ENCODE data around the gene DUSP9. TPM values are rescaled to one million over a fixed set of nuclear protein-coding genes. Genes with fewer than 3 reads are reported as not detected.

DUSP9 gene
- total and polyA plus RNA-seq, 10 of the 15 experiments (the other 5 are each of a cell fraction or from before 2014, with no cell fraction given): 0.10 TPM; not detected in 9

DNA sequence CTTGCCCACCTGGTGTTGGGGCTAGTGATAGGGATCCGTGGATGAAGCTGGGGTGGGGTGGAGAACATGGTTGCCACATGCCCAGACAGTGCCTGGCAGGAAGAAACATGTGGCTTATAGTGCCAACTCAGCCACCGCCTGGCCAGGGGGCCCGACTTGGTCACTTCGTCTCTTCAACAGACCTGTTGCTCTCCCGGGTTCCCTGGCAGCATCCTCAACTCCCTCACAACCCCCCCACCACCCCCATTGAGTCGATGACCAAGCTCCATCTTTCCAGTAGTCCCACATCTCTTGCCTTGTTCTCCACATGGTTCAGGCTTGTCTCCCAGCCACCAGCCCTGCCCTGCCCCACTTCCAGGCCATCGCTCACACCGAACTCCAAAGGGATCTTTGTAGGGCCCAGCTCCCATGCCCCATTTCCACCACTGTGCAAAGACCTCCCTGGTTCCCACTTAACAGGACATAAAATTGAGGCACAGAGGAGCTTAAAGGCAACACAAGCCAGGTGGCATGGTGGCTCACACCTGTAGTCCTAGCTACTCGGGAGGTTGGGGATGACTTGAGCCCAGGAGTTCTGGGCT is 18.8 kb downstream of the DUSP9 start:
- H2AFZ ChIP-seq (ENCODE audit: control insufficient read depth, low read depth, low read length): no peak overlapping the region
- intact Hi-C loops (cut with micrococcal nuclease; ENCODE audit: unreplicated experiment): loop anchor here (5.0 kb wide), 1 partner anchor 54 kb away; no protein-coding TSS in a partner anchor
- H3K4me3 ChIP-seq: no peak overlapping the region
- no peaks in the 10 kb centered on the region for H4K20me1 ChIP-seq (ENCODE audit: control insufficient read depth, insufficient read depth)
- RAD21 ChIA-PET (ENCODE audit: unreplicated experiment): interaction anchor here (3.7 kb wide), 1 partner anchor 126 kb away, joined by 26 read pairs; no protein-coding TSS in a partner anchor
- H3K79me2 ChIP-seq (ENCODE audit: control insufficient read depth, insufficient read depth, low read length): no peaks in the 10 kb centered on the region
- FAIRE-seq: no peak
- H3K4me1 ChIP-seq (ENCODE audit: control insufficient read depth, insufficient read depth, low read length): no peaks in the 10 kb centered on the region
- H3K27ac ChIP-seq (ENCODE audit: control insufficient read depth, insufficient read depth): no peak overlapping the region
- H3K27me3 ChIP-seq (replicated peaks in 1 of 2; ENCODE audit: control insufficient read depth in 2 of 2, insufficient read depth in 2 of 2, low read length in 1 of 2): no peaks in the 10 kb centered on the region
- 38% methylated on average over 9 of the region's 9 CpGs for WGBS (ENCODE audit: insufficient coverage, insufficient replicate concordance, low lambda C conversion rate, missing lambda C conversion rate)
- SMC1A ChIA-PET (ENCODE audit: uncharacterized antibody, unreplicated experiment): interaction anchor here (0.9 kb wide), 1 partner anchor 83 kb away, joined by 3 read pairs; no protein-coding TSS in a partner anchor
- CTCF ChIA-PET: interaction anchor here (1.0 to 3.8 kb wide), 5 partner anchors 9 to 126 kb away, joined by 3 to 28 read pairs (median 4); no protein-coding TSS in a partner anchor
- ATAC-seq: no peak
- H3K9me3 ChIP-seq (replicated peaks; ENCODE audit: control insufficient read depth, insufficient read depth, low read length): no peaks in the 10 kb centered on the region; the same call in 2 of the 3 replicates
- BruUV-seq (replicated peaks): no TSS peak
- H3K9ac ChIP-seq (ENCODE audit: control insufficient read depth, insufficient read depth, low read length): no peak overlapping the region
- POLR2A ChIA-PET: no interaction called here
- in situ Hi-C loops (cut with MboI): no loop called here
- DNase-seq (ENCODE audit: low read depth, low spot score): no peak
- TF ChIP-seq SMAD5 (IDR thresholded peaks at IDR 0.05; ENCODE audit: low read depth): no peak
- TF ChIP-seq, protein P1, sequence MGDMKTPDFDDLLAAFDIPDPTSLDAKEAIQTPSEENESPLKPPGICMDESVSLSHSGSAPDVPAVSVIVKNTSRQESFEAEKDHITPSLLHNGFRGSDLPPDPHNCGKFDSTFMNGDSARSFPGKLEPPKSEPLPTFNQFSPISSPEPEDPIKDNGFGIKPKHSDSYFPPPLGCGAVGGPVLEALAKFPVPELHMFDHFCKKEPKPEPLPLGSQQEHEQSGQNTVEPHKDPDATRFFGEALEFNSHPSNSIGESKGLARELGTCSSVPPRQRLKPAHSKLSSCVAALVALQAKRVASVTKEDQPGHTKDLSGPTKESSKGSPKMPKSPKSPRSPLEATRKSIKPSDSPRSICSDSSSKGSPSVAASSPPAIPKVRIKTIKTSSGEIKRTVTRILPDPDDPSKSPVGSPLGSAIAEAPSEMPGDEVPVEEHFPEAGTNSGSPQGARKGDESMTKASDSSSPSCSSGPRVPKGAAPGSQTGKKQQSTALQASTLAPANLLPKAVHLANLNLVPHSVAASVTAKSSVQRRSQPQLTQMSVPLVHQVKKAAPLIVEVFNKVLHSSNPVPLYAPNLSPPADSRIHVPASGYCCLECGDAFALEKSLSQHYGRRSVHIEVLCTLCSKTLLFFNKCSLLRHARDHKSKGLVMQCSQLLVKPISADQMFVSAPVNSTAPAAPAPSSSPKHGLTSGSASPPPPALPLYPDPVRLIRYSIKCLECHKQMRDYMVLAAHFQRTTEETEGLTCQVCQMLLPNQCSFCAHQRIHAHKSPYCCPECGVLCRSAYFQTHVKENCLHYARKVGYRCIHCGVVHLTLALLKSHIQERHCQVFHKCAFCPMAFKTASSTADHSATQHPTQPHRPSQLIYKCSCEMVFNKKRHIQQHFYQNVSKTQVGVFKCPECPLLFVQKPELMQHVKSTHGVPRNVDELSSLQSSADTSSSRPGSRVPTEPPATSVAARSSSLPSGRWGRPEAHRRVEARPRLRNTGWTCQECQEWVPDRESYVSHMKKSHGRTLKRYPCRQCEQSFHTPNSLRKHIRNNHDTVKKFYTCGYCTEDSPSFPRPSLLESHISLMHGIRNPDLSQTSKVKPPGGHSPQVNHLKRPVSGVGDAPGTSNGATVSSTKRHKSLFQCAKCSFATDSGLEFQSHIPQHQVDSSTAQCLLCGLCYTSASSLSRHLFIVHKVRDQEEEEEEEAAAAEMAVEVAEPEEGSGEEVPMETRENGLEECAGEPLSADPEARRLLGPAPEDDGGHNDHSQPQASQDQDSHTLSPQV (IDR thresholded peaks at IDR 0.05): no peak
- TF ChIP-seq RFX5 (IDR thresholded peaks at IDR 0.05; ENCODE audit: low read depth, low read length): no peak
- TF ChIP-seq, protein P2, sequence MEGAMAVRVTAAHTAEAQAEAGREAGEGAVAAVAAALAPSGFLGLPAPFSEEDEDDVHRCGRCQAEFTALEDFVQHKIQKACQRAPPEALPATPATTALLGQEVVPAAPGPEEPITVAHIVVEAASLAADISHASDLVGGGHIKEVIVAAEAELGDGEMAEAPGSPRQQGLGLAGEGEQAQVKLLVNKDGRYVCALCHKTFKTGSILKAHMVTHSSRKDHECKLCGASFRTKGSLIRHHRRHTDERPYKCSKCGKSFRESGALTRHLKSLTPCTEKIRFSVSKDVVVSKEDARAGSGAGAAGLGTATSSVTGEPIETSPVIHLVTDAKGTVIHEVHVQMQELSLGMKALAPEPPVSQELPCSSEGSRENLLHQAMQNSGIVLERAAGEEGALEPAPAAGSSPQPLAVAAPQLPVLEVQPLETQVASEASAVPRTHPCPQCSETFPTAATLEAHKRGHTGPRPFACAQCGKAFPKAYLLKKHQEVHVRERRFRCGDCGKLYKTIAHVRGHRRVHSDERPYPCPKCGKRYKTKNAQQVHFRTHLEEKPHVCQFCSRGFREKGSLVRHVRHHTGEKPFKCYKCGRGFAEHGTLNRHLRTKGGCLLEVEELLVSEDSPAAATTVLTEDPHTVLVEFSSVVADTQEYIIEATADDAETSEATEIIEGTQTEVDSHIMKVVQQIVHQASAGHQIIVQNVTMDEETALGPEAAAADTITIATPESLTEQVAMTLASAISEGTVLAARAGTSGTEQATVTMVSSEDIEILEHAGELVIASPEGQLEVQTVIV (IDR thresholded peaks at IDR 0.05; ENCODE audit: borderline replicate concordance, partially characterized antibody): no peak
- TF ChIP-seq, protein P3, sequence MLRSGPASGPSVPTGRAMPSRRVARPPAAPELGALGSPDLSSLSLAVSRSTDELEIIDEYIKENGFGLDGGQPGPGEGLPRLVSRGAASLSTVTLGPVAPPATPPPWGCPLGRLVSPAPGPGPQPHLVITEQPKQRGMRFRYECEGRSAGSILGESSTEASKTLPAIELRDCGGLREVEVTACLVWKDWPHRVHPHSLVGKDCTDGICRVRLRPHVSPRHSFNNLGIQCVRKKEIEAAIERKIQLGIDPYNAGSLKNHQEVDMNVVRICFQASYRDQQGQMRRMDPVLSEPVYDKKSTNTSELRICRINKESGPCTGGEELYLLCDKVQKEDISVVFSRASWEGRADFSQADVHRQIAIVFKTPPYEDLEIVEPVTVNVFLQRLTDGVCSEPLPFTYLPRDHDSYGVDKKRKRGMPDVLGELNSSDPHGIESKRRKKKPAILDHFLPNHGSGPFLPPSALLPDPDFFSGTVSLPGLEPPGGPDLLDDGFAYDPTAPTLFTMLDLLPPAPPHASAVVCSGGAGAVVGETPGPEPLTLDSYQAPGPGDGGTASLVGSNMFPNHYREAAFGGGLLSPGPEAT (IDR thresholded peaks at IDR 0.05; ENCODE audit: low read depth): no peak
- TF ChIP-seq BRCA1 (IDR thresholded peaks at IDR 0.05; ENCODE audit: low read depth, low read length): no peak
- no peak for TF ChIP-seq TCF12 (IDR thresholded peaks at IDR 0.05; ENCODE audit: low read depth, low read length)
- no peak for TF ChIP-seq ATF7 (IDR thresholded peaks at IDR 0.05; ENCODE audit: low read depth)
- TF ChIP-seq BCL11A (IDR thresholded peaks at IDR 0.05; ENCODE audit: low read depth, low read length): no peak
- TF ChIP-seq RB1 (IDR thresholded peaks at IDR 0.05; ENCODE audit: borderline replicate concordance): no peak
- no peak for TF ChIP-seq STAT1 (conservative IDR thresholded peaks at IDR 0.05)
- no peak for TF ChIP-seq CHD2 (IDR thresholded peaks at IDR 0.05; ENCODE audit: borderline replicate concordance, low read depth, low read length)
- no peak for TF ChIP-seq CBX3 (IDR thresholded peaks at IDR 0.05; ENCODE audit: borderline replicate concordance, low read depth)
- TF ChIP-seq TCF7 (IDR thresholded peaks at IDR 0.05; ENCODE audit: borderline replicate concordance): no peak
- no peaks in the 10 kb centered on the region for H3K36me3 ChIP-seq (ENCODE audit: control insufficient read depth in 2 of 2, insufficient read depth in 2 of 2, low read length in 1 of 2)
- no peak overlapping the region for H3K4me2 ChIP-seq (ENCODE audit: control insufficient read depth, insufficient read depth)

Data from GM12878 (cell line).